HG02678 (cell line): ENCODE data around the gene CTSO.

Experiments used
- ATAC-seq: cut with Tn5 transposase; IDR thresholded peaks from one replicate; pipeline ENCODE4 v1.9.1; 2021; ENCODE audit warnings: mild to moderate bottlenecking, moderate library complexity; ENCODE audit not compliant: unreplicated experiment

The CTSO gene

GRCh38 chr4:155953151-155954117 lies at the start of gene CTSO:
Gene CTSO, minus strand, starts transcription at chr4:155953866. Its CDS starts 19 bp downstream, at chr4:155953847.
- peak; percentile 93 for ATAC-seq

GRCh38 chr4:156000491-156000890 lies 46.8 kb upstream of the CTSO start:
- ATAC-seq = no peak

- no peak for ATAC-seq
Measured at GRCh38 chr4:155999725-156000124, 46.1 kb upstream of the CTSO start.

GRCh38 chr4:155995069-155995468 lies 41.4 kb upstream of the CTSO start:
- no peak for ATAC-seq

GRCh38 chr4:155984106-155984797 lies 30.6 kb upstream of the CTSO start:
- no peak for ATAC-seq

- ATAC-seq = no peak
Measured at GRCh38 chr4:155982736-155983385, 29.2 kb upstream of the CTSO start.

GRCh38 chr4:155978810-155979209 lies 25.1 kb upstream of the CTSO start:
- ATAC-seq = no peak

- ATAC-seq = no peak
Measured at GRCh38 chr4:155975511-155975910, 21.8 kb upstream of the CTSO start.

- no peak for ATAC-seq
Measured at GRCh38 chr4:155974996-155975395, 21.3 kb upstream of the CTSO start.

- peak; percentile 98 for ATAC-seq
Measured at GRCh38 chr4:155974476-155974749, 20.7 kb upstream of the CTSO start.

- peak; percentile 32 for ATAC-seq
Measured at GRCh38 chr4:155973639-155974475, 20.2 kb upstream of the CTSO start.

GRCh38 chr4:155972098-155972497 lies 18.4 kb upstream of the CTSO start:
- ATAC-seq = peak; percentile 43

- ATAC-seq = no peak
Measured at GRCh38 chr4:155966731-155967395, 13.2 kb upstream of the CTSO start.

GRCh38 chr4:155966171-155966570 lies 12.5 kb upstream of the CTSO start:
- no peak for ATAC-seq

GRCh38 chr4:155964016-155964891 lies 10.6 kb upstream of the CTSO start:
- ATAC-seq = no peak

GRCh38 chr4:155962767-155963166 lies 9.1 kb upstream of the CTSO start:
- ATAC-seq = no peak

GRCh38 chr4:155961575-155961974 lies 7.9 kb upstream of the CTSO start:
- no peak for ATAC-seq

GRCh38 chr4:155960522-155960921 lies 6.9 kb upstream of the CTSO start:
- no peak for ATAC-seq

- no peak for ATAC-seq
Measured at GRCh38 chr4:155959417-155959816, 5.8 kb upstream of the CTSO start.
